NCI-H1436 treated with DMSO at 0.1 percent for 48 hours (cell line): ENCODE data around the gene SCN4B.

Experiments used
- DNase-seq: peaks from one replicate; lab custom pipeline; 2025; lab: John Stamatoyannopoulos, UW

Gene SCN4B

DNA sequence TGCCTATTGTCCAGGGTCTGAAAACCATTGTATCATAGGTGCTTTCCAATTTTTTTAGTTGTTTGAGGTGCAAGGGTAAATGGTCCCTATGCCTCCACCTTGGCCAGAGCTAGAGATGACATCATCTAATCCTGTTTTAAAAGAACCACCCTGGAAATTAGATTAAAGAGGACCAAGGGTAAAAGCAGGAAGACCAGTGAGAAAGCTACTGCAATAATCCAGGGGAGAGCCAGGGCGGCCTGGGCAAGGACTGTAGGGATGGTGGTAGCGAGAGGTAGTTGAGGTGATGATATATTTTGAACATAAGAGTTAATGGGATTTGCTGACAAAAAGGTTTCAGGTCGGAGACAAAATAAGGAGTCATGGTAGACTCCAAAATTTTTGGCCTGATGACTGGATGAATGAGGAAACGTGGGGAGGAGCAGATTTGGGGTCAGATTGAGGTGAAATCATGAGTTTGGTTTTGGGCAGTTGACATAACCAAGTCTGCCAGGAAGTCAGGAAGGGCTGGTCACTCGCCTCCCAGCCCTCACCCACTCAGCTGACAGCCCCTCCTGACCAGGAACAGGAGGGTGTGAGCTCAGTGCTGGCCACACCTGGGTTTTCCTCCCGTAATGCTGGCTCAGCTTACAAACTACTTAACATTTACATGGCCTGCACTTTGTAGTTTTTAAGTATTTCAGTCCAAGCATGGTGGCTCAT lies 23.0 kb downstream of the SCN4B start:
- DNase-seq, result no peak

GRCh38 chr11:118128721-118129470 lies 23.7 kb downstream of the SCN4B start:
- no peak for DNase-seq

DNA sequence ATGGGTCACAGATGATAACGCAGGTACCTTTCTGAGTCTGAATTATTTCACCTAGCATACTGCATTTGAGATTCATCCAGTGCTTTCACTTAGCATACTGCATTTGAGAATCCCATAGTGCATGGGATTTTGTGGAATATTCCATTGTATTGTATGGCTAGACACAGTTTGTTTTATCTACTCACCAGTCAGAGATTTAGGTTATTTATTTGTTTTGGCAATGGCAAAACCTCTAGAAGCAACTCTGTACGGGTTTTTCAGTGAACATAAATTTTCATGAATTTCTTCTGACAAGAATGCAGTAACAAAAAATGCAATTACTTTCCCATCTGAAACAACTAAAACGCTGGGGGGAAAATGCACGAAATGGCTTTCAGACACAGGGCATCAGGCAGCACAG lies 24.3 kb downstream of the SCN4B start:
- DNase-seq, result no peak

DNA sequence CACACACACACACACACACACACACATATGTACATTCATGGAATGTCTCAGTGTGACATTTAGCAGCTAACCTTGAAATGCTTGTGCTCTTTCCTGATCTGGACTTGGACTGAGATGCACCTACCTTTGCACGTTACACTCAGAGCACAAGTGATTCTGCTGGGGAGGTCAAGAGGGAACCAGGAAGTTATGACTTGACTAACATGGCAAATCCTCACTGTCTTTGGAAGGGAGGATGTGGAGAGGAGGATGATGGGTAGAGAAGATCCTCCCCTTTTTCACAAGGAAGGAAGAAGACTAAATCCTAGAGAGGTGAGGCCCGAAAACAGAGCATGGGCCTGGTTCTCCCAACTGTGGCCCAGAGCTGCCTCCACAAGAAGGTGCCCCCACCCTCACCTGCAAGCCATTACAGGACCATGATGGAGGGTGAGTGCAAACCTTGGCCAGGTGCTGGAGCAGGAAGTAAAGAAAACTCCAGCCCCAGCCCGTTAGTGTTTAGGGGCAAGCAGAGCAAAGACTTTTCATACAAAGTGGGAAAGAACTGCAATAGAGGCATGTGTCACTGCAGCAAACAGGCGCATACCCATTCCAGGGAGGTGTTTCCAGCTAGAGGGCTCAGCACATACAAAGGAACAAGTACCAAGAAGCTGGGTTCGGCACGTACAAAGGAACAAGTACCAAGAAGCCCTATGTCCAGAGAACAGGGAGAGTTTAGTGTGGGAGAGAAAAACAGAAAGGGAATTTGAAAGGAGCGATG lies 26.4 kb downstream of the SCN4B start:
- no peak for DNase-seq

GRCh38 chr11:118124929-118125535 lies 27.6 kb downstream of the SCN4B start:
- DNase-seq, result no peak

DNA sequence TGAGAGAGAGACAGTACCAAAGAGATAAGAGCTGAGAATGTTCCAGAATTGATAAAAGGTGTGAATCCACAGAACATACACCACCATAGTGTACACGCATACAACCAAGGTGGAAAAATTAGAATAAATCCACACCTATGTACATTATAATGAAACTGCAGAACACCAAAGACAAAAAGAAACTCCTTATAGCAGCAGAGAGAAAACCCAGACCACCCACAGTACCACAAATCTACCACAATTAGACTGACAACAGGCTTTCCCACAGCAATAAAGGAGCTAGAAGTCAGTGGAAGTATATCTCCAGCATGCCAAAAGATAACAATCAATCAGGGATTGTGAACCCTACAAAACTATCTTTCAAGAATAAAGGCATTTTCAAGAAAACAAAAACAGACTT lies 31.8 kb downstream of the SCN4B start:
- DNase-seq, result no peak

GRCh38 chr11:118117790-118118601 lies 34.6 kb downstream of the SCN4B start:
- DNase-seq, result no peak

- DNase-seq, result no peak
Measured at GRCh38 chr11:118115048-118115447, 37.6 kb downstream of the SCN4B start.

DNA sequence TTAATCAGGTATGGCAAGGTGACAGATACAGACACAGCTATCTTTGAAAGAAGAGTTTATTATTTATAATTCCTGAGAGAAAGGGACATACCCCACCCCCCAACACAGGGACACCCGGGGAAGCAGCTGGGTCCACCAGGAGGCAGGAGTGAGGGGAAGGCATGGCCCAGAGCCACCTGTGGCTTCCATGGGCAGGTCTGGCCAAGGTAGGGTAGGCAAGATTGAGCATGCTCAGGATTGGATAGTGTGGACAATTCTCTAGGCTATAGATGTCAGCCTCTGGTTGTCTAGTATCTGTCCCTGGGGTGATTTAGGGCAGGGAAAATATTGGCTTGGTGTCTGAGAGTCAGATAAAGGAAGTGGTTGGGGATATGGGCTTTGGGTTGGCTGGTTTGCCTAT lies 38.4 kb downstream of the SCN4B start:
- DNase-seq, result no peak

DNA sequence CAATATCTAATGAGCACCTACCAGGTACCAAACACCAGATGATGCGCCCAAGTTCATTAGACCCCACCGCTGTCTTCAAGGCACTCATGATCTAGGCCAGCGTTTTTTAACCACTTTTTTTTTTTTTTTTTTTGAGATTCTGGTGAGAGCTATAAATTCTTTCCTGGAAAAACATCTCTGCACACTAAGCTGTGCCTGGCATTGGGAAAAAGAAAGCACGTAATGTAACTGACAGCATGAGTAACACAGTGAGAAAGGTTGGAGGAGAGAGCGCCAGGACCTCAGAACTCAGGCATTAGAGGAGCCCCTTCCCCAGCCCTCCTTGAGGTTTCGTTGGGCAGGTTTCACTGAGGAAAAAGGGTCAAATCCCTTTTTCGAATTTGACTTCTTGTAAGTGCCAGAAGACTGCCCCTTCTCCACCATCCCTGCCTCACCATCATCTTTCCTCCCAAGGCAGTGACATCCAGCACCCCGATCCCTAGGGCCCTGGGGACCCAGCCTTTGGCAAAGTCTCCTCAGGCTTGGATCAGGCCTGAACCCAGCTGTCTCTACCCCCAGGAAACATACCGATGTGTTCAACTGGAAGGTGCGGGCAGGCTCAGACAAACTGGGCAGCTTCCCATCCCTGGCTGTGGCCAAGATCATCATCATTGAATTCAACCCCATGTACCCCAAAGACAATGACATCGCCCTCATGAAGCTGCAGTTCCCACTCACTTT lies 39.8 kb downstream of the SCN4B start:
- no peak for DNase-seq

DNA sequence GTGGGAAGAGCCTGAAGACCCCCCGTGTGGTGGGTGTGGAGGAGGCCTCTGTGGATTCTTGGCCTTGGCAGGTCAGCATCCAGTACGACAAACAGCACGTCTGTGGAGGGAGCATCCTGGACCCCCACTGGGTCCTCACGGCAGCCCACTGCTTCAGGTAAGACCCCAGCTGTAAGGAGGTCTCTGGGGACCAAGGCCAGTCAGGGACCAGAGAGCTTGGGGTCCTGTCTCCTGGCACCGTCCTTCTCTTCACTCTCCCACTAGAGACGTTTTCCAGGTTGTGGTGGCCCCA lies 40.9 kb downstream of the SCN4B start:
- no peak for DNase-seq

GRCh38 chr11:118111019-118111743 lies 41.4 kb downstream of the SCN4B start:
- DNase-seq, result no peak

GRCh38 chr11:118109231-118109630 lies 43.4 kb downstream of the SCN4B start:
- no peak for DNase-seq

GRCh38 chr11:118108513-118108912 lies 44.1 kb downstream of the SCN4B start:
- no peak for DNase-seq

DNA sequence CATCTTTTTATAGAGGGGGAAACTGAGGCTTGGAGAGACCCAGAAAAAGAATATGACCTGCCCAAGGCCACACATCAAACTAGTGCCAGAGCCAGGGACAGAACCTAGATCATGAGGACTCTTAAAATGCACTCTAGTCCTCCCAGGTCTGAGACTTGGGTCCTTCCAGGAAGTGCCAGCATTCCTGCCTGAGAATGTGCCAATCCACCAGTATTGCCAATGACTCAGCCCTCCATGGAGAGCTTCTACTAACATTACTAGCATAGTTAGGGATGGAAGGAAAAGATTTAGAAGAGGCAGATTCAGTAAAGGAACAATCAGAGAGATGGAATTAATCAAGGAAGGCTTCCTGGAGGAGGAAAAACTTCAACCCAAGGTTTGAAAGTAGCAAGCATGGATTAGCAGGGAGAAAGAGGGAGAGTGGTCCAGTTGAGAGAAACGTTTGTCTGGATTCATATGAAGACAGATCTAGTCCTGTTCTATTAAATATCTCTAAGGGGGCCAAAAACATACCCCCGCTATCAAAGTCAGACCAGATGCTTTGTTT lies 45.8 kb downstream of the SCN4B start:
- DNase-seq, result no peak

DNA sequence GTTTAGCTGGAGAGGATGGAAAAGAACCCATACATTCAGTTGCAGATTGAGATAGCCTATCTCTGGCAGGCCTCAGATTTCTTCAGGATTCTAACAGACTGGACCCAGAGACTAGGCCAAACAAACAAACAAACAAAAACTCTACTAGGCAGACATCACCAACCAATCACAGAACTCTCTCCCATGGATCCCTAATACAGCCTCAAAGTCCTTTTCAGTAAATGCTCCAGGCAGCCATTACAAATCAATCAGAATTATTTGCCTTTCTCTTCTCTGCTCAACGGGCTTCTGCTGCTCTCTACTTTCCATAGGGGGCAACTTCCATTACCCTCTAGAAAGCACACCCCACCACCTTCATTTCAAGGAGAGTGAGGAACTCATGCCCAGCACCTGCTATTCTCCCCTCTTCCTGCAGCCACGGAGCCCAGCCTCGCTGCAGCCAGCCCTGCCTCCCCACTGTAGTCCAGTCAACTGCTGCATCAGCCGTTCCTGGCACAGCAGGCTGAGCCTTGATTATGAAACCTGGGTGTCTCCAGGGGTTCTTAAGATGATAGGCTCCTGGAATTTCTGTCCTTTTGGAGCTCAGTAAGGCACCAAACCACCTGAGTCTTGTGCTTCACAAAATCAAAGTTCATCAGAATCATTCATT lies 46.8 kb downstream of the SCN4B start:
- no peak for DNase-seq

GRCh38 chr11:118104491-118104890 lies 48.1 kb downstream of the SCN4B start:
- DNase-seq, result no peak

DNA sequence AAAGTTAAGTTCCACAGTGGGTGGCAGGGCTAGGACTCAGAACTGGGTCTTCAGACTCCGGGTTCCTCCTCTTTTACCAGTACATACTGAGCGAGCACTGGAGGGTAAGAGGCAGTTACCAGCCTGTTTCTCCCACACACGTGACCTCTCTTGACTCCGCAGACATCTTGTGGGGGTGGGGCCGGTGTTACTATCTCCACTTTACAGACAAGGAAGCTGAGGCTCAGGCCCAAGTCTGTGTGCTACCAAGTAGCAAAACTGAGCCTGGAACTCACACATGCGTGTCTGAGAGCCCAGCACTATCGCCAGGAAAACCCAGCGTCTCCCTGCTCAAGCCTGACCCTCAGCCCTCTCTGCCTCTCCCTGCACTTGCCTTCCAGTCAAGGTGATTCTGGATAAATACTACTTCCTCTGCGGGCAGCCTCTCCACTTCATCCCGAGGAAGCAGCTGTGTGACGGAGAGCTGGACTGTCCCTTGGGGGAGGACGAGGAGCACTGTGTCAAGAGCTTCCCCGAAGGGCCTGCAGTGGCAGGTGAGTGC lies 49.8 kb downstream of the SCN4B start:
- DNase-seq, result no peak

GRCh38 chr11:118100691-118101232 lies 51.9 kb downstream of the SCN4B start:
- no peak for DNase-seq
